Liver (tissue), 3 donors: ENCODE measurements around the gene CCL18.

ENCODE experiments used
- RAD21 ChIP-seq, 2 donors: IDR thresholded peaks; 2 replicates each; pipeline ENCODE4 v1.6.1; 2016; ENCODE audit warnings: antibody characterized with exemption in 2 of 2, mild to moderate bottlenecking in 2 of 2
- SP1 ChIP-seq: IDR thresholded peaks from 2 replicates; pipeline ENCODE4 v1.6.1; 2018; ENCODE audit warnings: antibody characterized with exemption, mild to moderate bottlenecking
- TAF1 ChIP-seq: conservative IDR thresholded peaks from 2 replicates; pipeline ENCODE4 v1.6.1; 2016; ENCODE audit warnings: antibody characterized with exemption, mild to moderate bottlenecking
- YY1 ChIP-seq: IDR thresholded peaks from 2 replicates; pipeline ENCODE4 v1.6.1; 2016; ENCODE audit warnings: antibody characterized with exemption, mild to moderate bottlenecking
- TF ChIP-seq, protein P1 (sequence below): fragments of 150-350 bp; IDR thresholded peaks from 2 replicates; pipeline ENCODE4 v1.5.1; 2017; ENCODE audit warnings: improper control_type of control experiment, low read depth, low read length; ENCODE audit not compliant: missing input control
- TF ChIP-seq, protein P2 (sequence below): IDR thresholded peaks from 2 replicates; pipeline ENCODE4 v1.6.1; 2016; ENCODE audit warnings: antibody characterized with exemption, mild to moderate bottlenecking
- TF ChIP-seq, protein P3 (sequence below): IDR thresholded peaks from 2 replicates; pipeline ENCODE4 v1.6.1; 2016; ENCODE audit warnings: antibody characterized with exemption
- donor health status: healthy.
- donor health status: healthy.

DNA sequence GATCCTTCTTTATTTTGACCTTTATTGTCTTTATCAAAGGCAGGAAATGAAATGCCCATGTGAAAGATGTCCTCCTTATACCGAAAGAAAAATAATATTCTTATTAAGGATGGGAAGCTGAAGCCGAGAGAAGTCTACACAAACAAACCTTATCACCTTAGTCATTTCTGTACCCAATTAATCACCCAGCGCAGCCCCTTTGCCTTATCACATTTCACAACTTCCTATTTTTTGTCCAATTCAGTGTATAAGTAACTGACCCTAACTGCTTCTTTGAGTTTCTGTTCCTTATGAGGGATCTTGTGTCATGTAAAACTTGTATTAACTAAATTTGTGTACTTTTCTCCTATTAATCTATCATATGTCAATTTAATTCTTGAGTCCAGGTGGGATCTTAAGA lies 29.9 kb upstream of the CCL18 start:
- TF ChIP-seq, protein P1, sequence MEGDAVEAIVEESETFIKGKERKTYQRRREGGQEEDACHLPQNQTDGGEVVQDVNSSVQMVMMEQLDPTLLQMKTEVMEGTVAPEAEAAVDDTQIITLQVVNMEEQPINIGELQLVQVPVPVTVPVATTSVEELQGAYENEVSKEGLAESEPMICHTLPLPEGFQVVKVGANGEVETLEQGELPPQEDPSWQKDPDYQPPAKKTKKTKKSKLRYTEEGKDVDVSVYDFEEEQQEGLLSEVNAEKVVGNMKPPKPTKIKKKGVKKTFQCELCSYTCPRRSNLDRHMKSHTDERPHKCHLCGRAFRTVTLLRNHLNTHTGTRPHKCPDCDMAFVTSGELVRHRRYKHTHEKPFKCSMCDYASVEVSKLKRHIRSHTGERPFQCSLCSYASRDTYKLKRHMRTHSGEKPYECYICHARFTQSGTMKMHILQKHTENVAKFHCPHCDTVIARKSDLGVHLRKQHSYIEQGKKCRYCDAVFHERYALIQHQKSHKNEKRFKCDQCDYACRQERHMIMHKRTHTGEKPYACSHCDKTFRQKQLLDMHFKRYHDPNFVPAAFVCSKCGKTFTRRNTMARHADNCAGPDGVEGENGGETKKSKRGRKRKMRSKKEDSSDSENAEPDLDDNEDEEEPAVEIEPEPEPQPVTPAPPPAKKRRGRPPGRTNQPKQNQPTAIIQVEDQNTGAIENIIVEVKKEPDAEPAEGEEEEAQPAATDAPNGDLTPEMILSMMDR: no peak
- TF ChIP-seq, protein P2, sequence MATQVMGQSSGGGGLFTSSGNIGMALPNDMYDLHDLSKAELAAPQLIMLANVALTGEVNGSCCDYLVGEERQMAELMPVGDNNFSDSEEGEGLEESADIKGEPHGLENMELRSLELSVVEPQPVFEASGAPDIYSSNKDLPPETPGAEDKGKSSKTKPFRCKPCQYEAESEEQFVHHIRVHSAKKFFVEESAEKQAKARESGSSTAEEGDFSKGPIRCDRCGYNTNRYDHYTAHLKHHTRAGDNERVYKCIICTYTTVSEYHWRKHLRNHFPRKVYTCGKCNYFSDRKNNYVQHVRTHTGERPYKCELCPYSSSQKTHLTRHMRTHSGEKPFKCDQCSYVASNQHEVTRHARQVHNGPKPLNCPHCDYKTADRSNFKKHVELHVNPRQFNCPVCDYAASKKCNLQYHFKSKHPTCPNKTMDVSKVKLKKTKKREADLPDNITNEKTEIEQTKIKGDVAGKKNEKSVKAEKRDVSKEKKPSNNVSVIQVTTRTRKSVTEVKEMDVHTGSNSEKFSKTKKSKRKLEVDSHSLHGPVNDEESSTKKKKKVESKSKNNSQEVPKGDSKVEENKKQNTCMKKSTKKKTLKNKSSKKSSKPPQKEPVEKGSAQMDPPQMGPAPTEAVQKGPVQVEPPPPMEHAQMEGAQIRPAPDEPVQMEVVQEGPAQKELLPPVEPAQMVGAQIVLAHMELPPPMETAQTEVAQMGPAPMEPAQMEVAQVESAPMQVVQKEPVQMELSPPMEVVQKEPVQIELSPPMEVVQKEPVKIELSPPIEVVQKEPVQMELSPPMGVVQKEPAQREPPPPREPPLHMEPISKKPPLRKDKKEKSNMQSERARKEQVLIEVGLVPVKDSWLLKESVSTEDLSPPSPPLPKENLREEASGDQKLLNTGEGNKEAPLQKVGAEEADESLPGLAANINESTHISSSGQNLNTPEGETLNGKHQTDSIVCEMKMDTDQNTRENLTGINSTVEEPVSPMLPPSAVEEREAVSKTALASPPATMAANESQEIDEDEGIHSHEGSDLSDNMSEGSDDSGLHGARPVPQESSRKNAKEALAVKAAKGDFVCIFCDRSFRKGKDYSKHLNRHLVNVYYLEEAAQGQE: no peak
- TF ChIP-seq RAD21 (IDR thresholded peaks at IDR 0.05): no peak
- TF ChIP-seq YY1: no peak
- TF ChIP-seq SP1: no peak
- TF ChIP-seq, protein P3, sequence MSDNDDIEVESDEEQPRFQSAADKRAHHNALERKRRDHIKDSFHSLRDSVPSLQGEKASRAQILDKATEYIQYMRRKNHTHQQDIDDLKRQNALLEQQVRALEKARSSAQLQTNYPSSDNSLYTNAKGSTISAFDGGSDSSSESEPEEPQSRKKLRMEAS: no peak
- TF ChIP-seq TAF1: no peak
